HG02623 (cell line): ENCODE results near the gene THAP8.

Source experiments
- ATAC-seq: cut with Tn5 transposase; IDR thresholded peaks from one replicate; pipeline ENCODE4 v1.9.1; 2021; ENCODE audit warnings: moderate library complexity; ENCODE audit not compliant: unreplicated experiment

The THAP8 gene

DNA sequence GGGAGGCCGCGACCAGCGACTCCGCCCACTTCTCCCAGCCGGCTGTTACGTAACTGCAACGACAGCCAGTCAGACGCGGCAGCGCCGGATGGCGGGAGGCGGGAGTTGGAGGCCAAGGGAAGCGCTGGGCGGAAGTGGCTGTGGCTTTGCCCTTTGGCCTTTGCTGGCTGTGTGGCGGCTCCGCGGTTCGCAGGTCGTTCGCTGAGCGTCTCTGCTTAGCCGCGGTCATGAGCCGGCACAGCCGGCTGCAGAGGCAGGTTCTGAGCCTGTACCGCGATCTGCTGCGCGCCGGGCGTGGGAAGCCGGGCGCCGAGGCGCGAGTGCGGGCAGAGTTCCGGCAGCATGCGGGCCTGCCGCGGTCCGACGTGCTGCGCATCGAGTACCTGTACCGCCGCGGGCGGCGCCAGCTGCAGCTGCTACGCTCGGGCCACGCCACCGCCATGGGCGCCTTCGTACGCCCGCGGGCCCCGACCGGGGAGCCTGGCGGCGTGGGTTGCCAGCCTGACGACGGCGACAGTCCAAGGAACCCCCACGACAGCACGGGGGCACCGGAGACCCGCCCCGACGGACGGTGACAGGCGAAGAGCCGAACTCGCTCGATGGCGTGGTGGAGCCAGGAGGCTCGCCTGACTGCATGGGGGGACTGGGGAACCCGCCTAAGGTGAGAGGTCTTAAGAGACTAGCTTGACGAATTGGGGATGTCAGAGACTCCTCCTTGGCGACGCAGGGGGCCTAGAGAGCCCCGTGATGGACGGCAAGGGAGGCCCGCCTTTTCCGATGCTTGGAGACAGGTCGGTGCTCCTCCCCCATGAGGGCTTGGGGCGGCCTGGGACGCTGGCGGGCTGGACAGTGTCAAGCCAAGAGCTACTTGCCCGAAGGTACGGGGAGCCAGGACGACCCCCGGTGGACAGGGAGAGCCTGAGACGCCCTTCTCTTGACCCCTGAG lies 58.8 kb downstream of the THAP8 start, which contains the start of gene SDHAF1:
Gene SDHAF1, plus strand, starts transcription at position 141 of the 946 bp plus-strand sequence. Its CDS starts 87 bp downstream, at position 228.
- peak; percentile 85 for ATAC-seq

- no peak for ATAC-seq
These were observed 60.0 kb downstream of the THAP8 start for GRCh38 chr19:35993923-35994598.

DNA sequence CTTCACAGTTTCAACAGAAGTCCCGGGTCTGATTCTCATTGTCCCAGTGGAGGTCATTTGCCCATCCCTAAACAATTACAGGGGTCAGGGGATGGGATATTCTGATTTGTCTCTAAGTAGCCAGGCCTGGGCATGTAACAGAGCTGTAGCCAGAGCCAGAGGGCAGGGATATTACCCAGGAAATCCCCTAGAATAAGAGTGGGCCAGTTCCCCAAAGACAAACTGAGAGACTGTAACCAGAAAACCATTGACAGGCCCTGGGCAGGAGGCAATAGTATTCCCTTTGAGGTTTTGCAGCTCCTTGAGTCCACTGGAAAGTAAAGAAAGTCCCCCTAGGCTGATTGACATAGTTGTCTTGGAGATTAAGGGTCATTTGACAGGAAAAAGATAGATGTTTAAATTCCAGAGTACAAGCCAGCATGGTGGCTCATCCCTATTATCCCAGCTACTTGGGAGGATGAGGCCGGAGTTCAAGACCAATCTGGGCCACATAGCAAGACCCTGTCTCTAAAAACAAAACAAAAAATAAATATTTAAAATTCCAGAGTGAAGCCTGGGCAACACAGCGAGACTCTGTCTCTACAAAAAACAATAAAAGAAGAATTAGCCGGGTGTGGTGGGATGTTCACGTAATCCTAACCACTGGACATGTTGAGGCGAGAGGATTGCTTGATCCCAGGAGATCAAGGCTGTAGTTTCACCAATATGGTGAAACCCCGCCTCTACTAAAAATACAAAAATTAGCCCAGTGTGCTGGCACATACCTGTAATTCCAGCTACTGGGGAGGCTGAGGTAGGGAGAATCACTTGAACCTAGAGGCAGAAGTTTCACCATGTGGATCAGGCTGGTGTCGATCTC lies 60.9 kb downstream of the THAP8 start:
- no peak for ATAC-seq

DNA sequence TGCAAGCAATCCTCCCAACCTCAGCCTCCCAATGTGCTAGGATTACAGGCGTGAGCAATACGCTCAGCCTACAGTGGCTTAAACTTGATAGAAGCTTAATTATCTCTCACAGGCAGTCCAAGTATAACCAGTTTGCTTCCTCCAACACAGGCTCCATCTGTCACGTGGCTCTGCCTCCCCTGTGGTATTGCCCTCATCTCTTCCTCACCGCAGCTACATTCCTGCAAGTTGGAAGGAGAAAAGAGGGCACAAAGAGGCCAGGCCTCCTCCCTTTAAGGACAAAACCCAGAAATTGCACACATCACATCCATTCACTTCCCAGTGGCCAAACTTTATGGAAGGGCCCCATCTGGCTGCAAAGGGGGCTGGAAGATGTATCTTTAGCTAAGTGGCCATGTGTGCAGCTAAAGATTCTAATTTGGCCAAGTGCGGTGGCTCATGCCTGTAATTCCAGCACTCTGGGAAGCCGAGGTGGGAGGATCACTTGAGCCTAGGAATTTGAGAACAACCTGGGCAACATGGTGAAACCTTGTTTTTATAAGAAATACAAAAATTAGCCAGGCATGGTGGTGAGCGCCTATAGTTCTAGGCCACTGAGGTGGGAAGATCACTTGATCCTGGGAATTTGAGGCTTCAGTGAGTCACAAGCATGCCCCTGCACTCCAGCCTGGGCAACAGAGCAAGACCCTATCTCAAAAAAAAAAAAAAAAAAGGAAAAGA lies 62.2 kb downstream of the THAP8 start:
- ATAC-seq = no peak

DNA sequence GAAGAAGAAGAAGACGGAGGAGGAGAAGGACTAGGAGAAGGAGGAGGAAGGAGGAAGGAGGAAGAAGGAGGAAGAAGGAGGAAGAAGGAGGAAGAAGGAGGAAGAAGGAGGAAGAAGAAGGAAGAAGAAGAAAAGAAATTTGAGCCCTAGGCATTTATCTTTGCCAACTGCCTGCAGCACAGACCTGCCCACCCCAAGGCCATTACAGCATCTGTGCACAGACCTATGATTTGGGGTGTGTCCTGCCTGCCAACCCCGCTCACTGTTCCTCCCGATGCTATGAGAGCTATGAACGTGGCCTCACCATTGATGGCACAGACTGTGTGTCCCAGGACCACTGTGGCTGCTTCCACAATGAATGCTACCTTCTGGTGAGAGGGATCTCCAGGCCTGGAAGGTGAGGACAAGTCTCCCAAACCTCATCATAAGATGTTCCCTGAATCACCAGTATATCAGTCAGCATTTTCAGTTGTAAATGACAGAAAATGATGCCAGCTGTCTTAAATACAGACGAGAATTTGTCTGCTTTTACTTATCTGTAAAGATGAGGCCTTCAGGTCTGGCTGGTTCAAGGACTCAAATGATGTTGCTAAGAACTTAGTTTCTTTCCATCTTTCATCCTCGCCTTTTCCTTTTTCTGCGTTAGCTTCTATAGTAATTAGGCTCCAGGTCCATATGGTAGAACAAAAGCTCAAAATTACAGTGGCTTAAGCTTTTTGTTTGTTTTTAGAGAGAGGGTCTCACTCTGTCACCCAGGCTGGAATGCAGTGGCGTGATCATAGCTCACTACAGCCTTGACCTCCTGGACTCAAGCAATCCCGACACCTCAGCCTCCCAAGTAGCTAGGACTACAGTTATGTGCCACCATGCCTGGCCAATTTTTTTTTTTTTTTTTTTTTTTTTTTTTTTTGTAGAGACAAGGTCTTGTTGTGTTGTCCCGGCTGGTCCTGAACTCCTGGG lies 63.0 kb downstream of the THAP8 start:
- ATAC-seq = no peak

DNA sequence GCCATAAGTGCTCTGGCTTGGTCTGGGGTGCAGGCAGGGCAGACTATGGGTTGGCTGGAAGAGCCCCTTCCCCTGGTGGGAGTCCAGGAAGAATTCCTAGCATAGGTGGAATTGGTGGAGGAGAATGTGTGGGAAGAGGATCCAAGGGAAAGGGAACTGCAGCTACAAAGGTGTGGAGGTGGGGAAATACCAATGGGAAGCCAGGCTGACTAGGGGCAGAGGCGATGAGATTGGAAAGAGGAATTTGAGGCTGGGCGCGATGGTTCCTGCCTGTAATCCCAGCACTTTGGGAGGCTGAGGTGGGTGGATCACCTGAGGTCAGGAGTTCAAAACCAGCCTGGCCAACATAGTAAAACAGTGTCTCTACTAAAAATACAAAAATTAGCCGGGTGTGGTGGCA lies 63.9 kb downstream of the THAP8 start:
- ATAC-seq = no peak

GRCh38 chr19:35988824-35989223 lies 65.3 kb downstream of the THAP8 start:
- no peak for ATAC-seq

DNA sequence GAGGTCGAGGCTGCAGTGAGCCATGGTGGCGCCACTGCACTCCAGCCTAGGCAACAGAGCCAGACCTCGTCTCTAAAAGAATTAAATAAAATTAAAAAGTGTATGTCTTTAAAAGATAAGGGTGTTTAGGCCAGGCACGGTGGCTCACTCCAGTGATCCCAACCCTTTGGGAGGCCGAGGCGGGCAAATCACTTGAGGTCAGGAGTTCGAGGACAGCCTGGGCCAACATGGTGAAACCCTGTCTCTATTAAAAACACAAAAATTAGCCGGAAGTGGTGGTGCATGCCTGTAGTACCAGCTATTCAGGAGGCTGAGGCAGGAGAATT lies 66.6 kb downstream of the THAP8 start:
- no peak for ATAC-seq

GRCh38 chr19:35986664-35987570 lies 67.2 kb downstream of the THAP8 start:
- ATAC-seq = no peak

- no peak for ATAC-seq
These were observed 68.0 kb downstream of the THAP8 start for GRCh38 chr19:35986111-35986510.
